ENCODE results near the gene PDE11A. TPM values are rescaled to one million over a fixed set of nuclear protein-coding genes. Genes with fewer than 3 reads are reported as not detected.

The PDE11A gene
- not detected for total RNA-seq

GRCh38 chr2:178072383-178073301, at the start of gene PDE11A:
TSS of gene PDE11A (minus strand) at chr2:178072777. CDS start at chr2:178072437, 340 bp downstream.
- CTCF ChIA-PET = interaction anchor here (1.2 kb wide), 1 partner anchor 40 kb away, joined by 3 read pairs; the partner anchor contains the start of gene RBM45
- peak; percentile 57 for DNase-seq
- Mint-ChIP-seq H3K27ac (no peak within 1 kb of the TSS), H3K9me3 (no peaks in the 10 kb centered on the region), H3K27me3 (peaks cover 65% of the 10 kb centered on the region), H3K4me1 (peaks cover 11% of the 10 kb centered on the region), H3K36me3 (ENCODE audit: low read depth) (no peaks in the 10 kb centered on the region), H3K4me3 (peak within 1 kb of the TSS; percentile 54)
- POLR2A ChIA-PET = no interaction called here

- Mint-ChIP-seq H3K4me3 (no peak overlapping the region), H3K9me3 (no peaks in the 10 kb centered on the region), H3K4me1 (peaks cover 19% of the 10 kb centered on the region), H3K36me3 (ENCODE audit: low read depth) (peaks cover 39% of the 10 kb centered on the region), H3K27me3 (no peaks in the 10 kb centered on the region), H3K27ac (no peak overlapping the region)
- CTCF ChIA-PET = interaction anchor here (1.5 kb wide), 1 partner anchor 8 kb away, joined by 5 read pairs; the partner anchor contains the start of gene RBM45
- DNase-seq = no peak
- POLR2A ChIA-PET = no interaction called here
These were observed 46.8 kb upstream of the PDE11A start for GRCh38 chr2:178119179-178119922.

GRCh38 chr2:178117725-178118124, 45.1 kb upstream of the PDE11A start:
- H3K27ac Mint-ChIP-seq = no peak overlapping the region
- peaks cover 33% of the 10 kb centered on the region for H3K4me1 Mint-ChIP-seq
- H3K4me3 Mint-ChIP-seq = no peak overlapping the region
- DNase-seq = no peak
- no peaks in the 10 kb centered on the region for H3K27me3 Mint-ChIP-seq
- ChIA-PET POLR2A (no interaction called here), CTCF (interaction anchor here (1.2 to 1.5 kb wide), 2 partner anchors 32 to 297 kb away, joined by 3 to 4 read pairs; no protein-coding TSS in a partner anchor)
- no peaks in the 10 kb centered on the region for H3K9me3 Mint-ChIP-seq
- H3K36me3 Mint-ChIP-seq (ENCODE audit: low read depth) = peaks cover 31% of the 10 kb centered on the region

GRCh38 chr2:178115271-178115670, 42.7 kb upstream of the PDE11A start:
- no peak for DNase-seq
- Mint-ChIP-seq H3K9me3 (no peaks in the 10 kb centered on the region), H3K27ac (peak overlapping the region; percentile 17), H3K27me3 (no peaks in the 10 kb centered on the region), H3K4me3 (no peak overlapping the region), H3K4me1 (peaks cover 39% of the 10 kb centered on the region), H3K36me3 (ENCODE audit: low read depth) (peaks cover 14% of the 10 kb centered on the region)
- ChIA-PET POLR2A (interaction anchor here (1.3 kb wide), 1 partner anchor 335 kb away, joined by 5 read pairs; no protein-coding TSS in a partner anchor), CTCF (no interaction called here)

- Mint-ChIP-seq H3K4me3 (peak overlapping the region; percentile 90), H3K9me3 (no peaks in the 10 kb centered on the region)
- CTCF ChIA-PET = interaction anchor here (0.7 to 0.9 kb wide), 3 partner anchors 12 to 263 kb away, joined by 3 read pairs; no protein-coding TSS in a partner anchor
These were observed 41.9 kb upstream of the PDE11A start for GRCh38 chr2:178114462-178114861.

GRCh38 chr2:178112202-178113152, 39.9 kb upstream of the PDE11A start, which contains the start of gene RBM45:
TSS of gene RBM45 (plus strand) at chr2:178112437. CDS start at chr2:178112547, 110 bp downstream.
- CTCF ChIA-PET = interaction anchor here (0.6 to 2.4 kb wide), 21 partner anchors 8 to 713 kb away, joined by 3 to 13 read pairs (median 3); partner anchors contain the start of genes PDE11A and PRKRA

More at GRCh38 chr2:178114462-178114861, 41.9 kb upstream of the PDE11A start:
- POLR2A ChIA-PET = interaction anchor here (1.3 kb wide), 1 partner anchor 336 kb away, joined by 5 read pairs; no protein-coding TSS in a partner anchor
- peak overlapping the region; percentile 85 for H3K27ac Mint-ChIP-seq
- peak; percentile 17 for DNase-seq
- H3K27me3 Mint-ChIP-seq = no peaks in the 10 kb centered on the region
- H3K36me3 Mint-ChIP-seq (ENCODE audit: low read depth) = peaks cover 9% of the 10 kb centered on the region
- peaks cover 41% of the 10 kb centered on the region for H3K4me1 Mint-ChIP-seq

GRCh38 chr2:178111743-178112142, 39.2 kb upstream of the PDE11A start:
- no peak for DNase-seq
- ChIA-PET POLR2A (no interaction called here), CTCF (interaction anchor here (0.6 to 2.4 kb wide), 18 partner anchors 9 to 410 kb away, joined by 3 to 13 read pairs (median 3); partner anchors contain the start of genes PDE11A and PRKRA)
- H3K27me3 Mint-ChIP-seq = no peaks in the 10 kb centered on the region
- peaks cover 38% of the 10 kb centered on the region for H3K4me1 Mint-ChIP-seq
- peaks cover 4% of the 10 kb centered on the region for H3K36me3 Mint-ChIP-seq (ENCODE audit: low read depth)
- H3K9me3 Mint-ChIP-seq = no peaks in the 10 kb centered on the region
- peak overlapping the region; percentile 90 for H3K4me3 Mint-ChIP-seq
- peak overlapping the region; percentile 90 for H3K27ac Mint-ChIP-seq

More at GRCh38 chr2:178112202-178113152, 39.9 kb upstream of the PDE11A start, which contains the start of gene RBM45:
- peak within 1 kb of the TSS; percentile 90 for H3K4me3 Mint-ChIP-seq
- peaks cover 4% of the 10 kb centered on the region for H3K36me3 Mint-ChIP-seq (ENCODE audit: low read depth)
- peak; percentile 85 for DNase-seq
- H3K27me3 Mint-ChIP-seq = no peaks in the 10 kb centered on the region
- no peaks in the 10 kb centered on the region for H3K9me3 Mint-ChIP-seq
- POLR2A ChIA-PET = no interaction called here
- H3K4me1 Mint-ChIP-seq = peaks cover 38% of the 10 kb centered on the region
- peak within 1 kb of the TSS; percentile 90 for H3K27ac Mint-ChIP-seq

GRCh38 chr2:178110681-178111080, 38.1 kb upstream of the PDE11A start:
- Mint-ChIP-seq H3K36me3 (ENCODE audit: low read depth) (no peaks in the 10 kb centered on the region), H3K9me3 (no peaks in the 10 kb centered on the region), H3K27ac (no peak overlapping the region), H3K27me3 (no peaks in the 10 kb centered on the region), H3K4me1 (peaks cover 35% of the 10 kb centered on the region), H3K4me3 (no peak overlapping the region)
- POLR2A ChIA-PET = no interaction called here
- CTCF ChIA-PET = interaction anchor here (0.6 to 2.4 kb wide), 2 partner anchors 31 to 303 kb away, joined by 3 to 13 read pairs; no protein-coding TSS in a partner anchor
- DNase-seq = no peak

- H3K27ac Mint-ChIP-seq = no peak overlapping the region
- H3K27me3 Mint-ChIP-seq = no peaks in the 10 kb centered on the region
- ChIA-PET POLR2A (no interaction called here), CTCF (no interaction called here)
- no peak for DNase-seq
- no peaks in the 10 kb centered on the region for H3K36me3 Mint-ChIP-seq (ENCODE audit: low read depth)
- peaks cover 27% of the 10 kb centered on the region for H3K4me1 Mint-ChIP-seq
- no peak overlapping the region for H3K4me3 Mint-ChIP-seq
- H3K9me3 Mint-ChIP-seq = no peaks in the 10 kb centered on the region
These were observed 37.2 kb upstream of the PDE11A start for GRCh38 chr2:178109813-178110212.

GRCh38 chr2:178108176-178108575, 35.6 kb upstream of the PDE11A start:
- POLR2A ChIA-PET = no interaction called here
- no peaks in the 10 kb centered on the region for H3K9me3 Mint-ChIP-seq
- peaks cover 10% of the 10 kb centered on the region for H3K4me1 Mint-ChIP-seq
- no peak overlapping the region for H3K27ac Mint-ChIP-seq
- no peak overlapping the region for H3K4me3 Mint-ChIP-seq
- DNase-seq = no peak
- H3K27me3 Mint-ChIP-seq = no peaks in the 10 kb centered on the region
- CTCF ChIA-PET = interaction anchor here (0.6 kb wide), 1 partner anchor 21 kb away, joined by 4 read pairs; no protein-coding TSS in a partner anchor
- no peaks in the 10 kb centered on the region for H3K36me3 Mint-ChIP-seq (ENCODE audit: low read depth)

GRCh38 chr2:178106053-178106452, 33.5 kb upstream of the PDE11A start:
- POLR2A ChIA-PET = no interaction called here
- Mint-ChIP-seq H3K27ac (no peak overlapping the region), H3K9me3 (no peaks in the 10 kb centered on the region), H3K27me3 (no peaks in the 10 kb centered on the region), H3K36me3 (ENCODE audit: low read depth) (no peaks in the 10 kb centered on the region), H3K4me1 (peaks cover 2% of the 10 kb centered on the region), H3K4me3 (no peak overlapping the region)
- DNase-seq = no peak
- CTCF ChIA-PET = interaction anchor here (0.9 to 1.2 kb wide), 2 partner anchors 20 to 179 kb away, joined by 3 read pairs; no protein-coding TSS in a partner anchor

All from activated CD4-positive, alpha-beta T cell treated with anti-CD3 and anti-CD28 coated beads, Interleukin-2, amount 10 ng/mL, durations not matched to agents 7 days and 5 days (primary cell).